Endothelial cell of umbilical vein (primary cell): ENCODE measurements around the gene GATD1. TPM values are rescaled to one million over a fixed set of nuclear protein-coding genes. Genes with fewer than 3 reads are reported as not detected.

ENCODE experiments used
- BruUV-seq: library from RNA; stranded (reverse); fragments of 400-500 nt; replicated peaks from 2 replicates; lab custom pipeline; 2021; lab: Mats Ljungman, UMichigan
- CTCF ChIA-PET: fragments of 300-600, 350-600 bp; sonication (Branson Sonifier 250); formaldehyde crosslinking; loops from one replicate; lab custom pipeline; 2021; ENCODE audit warnings: antibody characterized with exemption, inconsistent platforms; lab: Charles Lee
- POLR2A ChIA-PET: fragments of 300-600, 350-600 bp; sonication (Branson Sonifier 250); formaldehyde crosslinking; loops from one replicate; lab custom pipeline; 2021; ENCODE audit warnings: antibody characterized with exemption, inconsistent platforms; lab: Charles Lee
- DNase-seq: peaks from one replicate; pipeline ENCODE4 v3.0.0-alpha.2; 2011; ENCODE audit warnings: low read depth, low spot score
- FAIRE-seq: peaks from 2 replicates; lab custom pipeline; 2011; peaks lifted over from hg19 to GRCh38; lab: Jason Lieb, UNC
- H2AFZ ChIP-seq: 2 replicates; pipeline ENCODE4 v1.6.0; 2012; ENCODE audit warnings: low read depth, low read length, control low read depth, inconsistent platforms
- H3K27ac ChIP-seq: 2 replicates; pipeline ENCODE4 v1.5.1; 2011; ENCODE audit warnings: low read depth, mild to moderate bottlenecking, control low read depth, low read length, moderate library complexity; ENCODE audit not compliant: insufficient read depth
- H3K27me3 ChIP-seq, 2 experiments: 2 replicates each; pipeline versions ENCODE4 v1.6.0 to v1.6.1; 2011; ENCODE audit warnings: low read length in 2 of 2, mixed read lengths in 1 of 2; ENCODE audit not compliant: control insufficient read depth in 2 of 2, insufficient read depth in 2 of 2
- H3K36me3 ChIP-seq, 2 experiments: 2 replicates in 1 of 2; 3 replicates in 1 of 2; pipeline ENCODE4 v1.5.1; 2011; ENCODE audit warnings: low read length in 2 of 2, mild to moderate bottlenecking in 1 of 2, moderate library complexity in 1 of 2; ENCODE audit not compliant: control insufficient read depth in 2 of 2, insufficient read depth in 2 of 2; ENCODE audit errors: extremely low read depth in 1 of 2
- H3K4me1 ChIP-seq: 3 replicates; pipeline ENCODE4 v1.5.1; 2011; ENCODE audit warnings: mild to moderate bottlenecking, low read length; ENCODE audit not compliant: control insufficient read depth, insufficient read depth; ENCODE audit errors: extremely low read depth
- H3K4me2 ChIP-seq: 2 replicates; pipeline ENCODE4 v1.6.1; 2011; ENCODE audit warnings: low read length, control low read depth, mixed read lengths; ENCODE audit not compliant: insufficient read depth
- H3K4me3 ChIP-seq, 3 experiments: fragments of 200-600 bp in 1 of 3; sonication (generic), shearing (Covaris generic) in 1 of 3; replicated peaks in 1 of 3; 2 replicates each; pipeline ENCODE4 v1.5.1; 2011 to 2016; ENCODE audit warnings: control low read depth in 3 of 3, low read length in 3 of 3, mild to moderate bottlenecking in 2 of 3, inconsistent platforms in 1 of 3, low read depth in 1 of 3, moderate library complexity in 1 of 3; ENCODE audit not compliant: insufficient read depth in 1 of 3
- H3K79me2 ChIP-seq: 2 replicates; pipeline ENCODE4 v1.6.0; 2012; ENCODE audit warnings: low read length, inconsistent platforms; ENCODE audit not compliant: control insufficient read depth, insufficient read depth
- H3K9ac ChIP-seq: replicated peaks from 2 replicates; pipeline ENCODE3; 2011; ENCODE audit warnings: low read length, control low read depth; ENCODE audit not compliant: insufficient read depth; ENCODE audit errors: extremely low read depth
- H3K9me1 ChIP-seq: replicated peaks from 3 replicates; pipeline ENCODE4 v1.6.0; 2011; ENCODE audit warnings: mild to moderate bottlenecking, low read length; ENCODE audit not compliant: control insufficient read depth, insufficient read depth; ENCODE audit errors: extremely low read depth
- H3K9me3 ChIP-seq: replicated peaks from 2 replicates; pipeline ENCODE4 v1.5.1; 2012; ENCODE audit warnings: low read length, inconsistent platforms; ENCODE audit not compliant: control insufficient read depth, insufficient read depth
- H4K20me1 ChIP-seq: replicated peaks from 2 replicates; pipeline ENCODE3; 2011; ENCODE audit warnings: mild to moderate bottlenecking, low read length; ENCODE audit not compliant: control insufficient read depth, insufficient read depth; ENCODE audit errors: extremely low read depth
- EZH2 ChIP-seq: IDR thresholded peaks from 2 replicates; pipeline ENCODE4 v1.6.1; 2012; ENCODE audit warnings: borderline replicate concordance, low read depth, mild to moderate bottlenecking, moderate library complexity, low read length, inconsistent platforms; ENCODE audit not compliant: severe bottlenecking
- FOS ChIP-seq: IDR thresholded peaks from 2 replicates; pipeline ENCODE4 v1.6.1; 2011; ENCODE audit warnings: mild to moderate bottlenecking, low read length, moderate library complexity, borderline replicate concordance; ENCODE audit not compliant: insufficient read depth
- GATA2 ChIP-seq: IDR thresholded peaks from 2 replicates; pipeline ENCODE4 v1.7.0; 2011; ENCODE audit warnings: low read depth, mild to moderate bottlenecking, moderate library complexity, mixed read lengths, low read length; ENCODE audit not compliant: insufficient read length, insufficient read depth
- MYC ChIP-seq: IDR thresholded peaks from one replicate; pipeline ENCODE4 v1.6.1; 2011; ENCODE audit warnings: mild to moderate bottlenecking, low read depth, low read length
- POLR2A ChIP-seq: IDR thresholded peaks from 2 replicates; pipeline ENCODE4 v1.6.1; 2012; ENCODE audit warnings: low read depth, mild to moderate bottlenecking, control low read depth, low read length
- dilution Hi-C: fragments of 300-500 bp; cut with MboI; formaldehyde crosslinking; loops from one replicate; pipeline ENCODE4 v1.15.0; 2019; ENCODE audit warnings: low sequenced_read_pairs; ENCODE audit not compliant: extremely low pct_ligation_motif_present
- intact Hi-C: fragments of 100-400 bp; cut with micrococcal nuclease; formaldehyde crosslinking; loops from one replicate; pipeline ENCODE4 v1.10.0; 2022
- polyA plus RNA-seq, 4 experiments: library from polyadenylated mRNA; depleted of rRNA in 3 of 4; stranded (reverse) in 3 of 4; unstranded in 1 of 4; fragments of >200 nt; gene quantifications; 2 replicates each; pipeline versions ENCODE4 v1.2.1 to v1.2.3, GENCODE V29; 2011 to 2012; ENCODE audit warnings: missing spikeins in 1 of 4
- total RNA-seq: library from RNA; stranded (reverse); gene quantifications from 2 replicates; pipeline ENCODE4 v1.2.3, GENCODE V29; 2021

The GATD1 gene
- total and polyA plus RNA-seq, 2 donors (not counting 3 experiments of a cell fraction or from before 2014, with no cell fraction given): 70.6 to 83.1 TPM

- Histone ChIP-seq H3K4me1 (peaks cover 20% of the 10 kb centered on the region), H3K4me3 (peak overlapping the region in 2 of 3 experiments; percentile 52 to 79), H3K4me2 (peak overlapping the region; percentile 63), H3K36me3 (peaks cover 4 to 17% of the 10 kb centered on the region in 2 experiments), H3K9ac (peak overlapping the region; percentile 94), H3K9me3 (no peaks in the 10 kb centered on the region), H4K20me1 (no peaks in the 10 kb centered on the region), H2AFZ (no peak overlapping the region), H3K27ac (peak overlapping the region; percentile 89), H3K9me1 (no peaks in the 10 kb centered on the region), H3K27me3 (no peaks in the 10 kb centered on the region), H3K79me2 (peaks cover 19% of the 10 kb centered on the region)
- intact Hi-C loops (no loop called here), dilution Hi-C loops (no loop called here)
- FAIRE-seq (peak; percentile 58), DNase-seq (peak; percentile 38)
- TF ChIP-seq GATA2: no peak
- TF ChIP-seq MYC: no peak
- TF ChIP-seq POLR2A: peak; percentile 7
- TF ChIP-seq EZH2: no peak
- TF ChIP-seq FOS: peak; percentile 20
- CTCF ChIA-PET: no interaction called here
- BruUV-seq: TSS peak; percentile 9
- POLR2A ChIA-PET: interaction anchor here (0.6 to 3.3 kb wide), 4 partner anchors 8 to 24 kb away, joined by 3 to 23 read pairs (median 9); partner anchors contain the start of gene RPLP2
Measured at GRCh38 chr11:820655-821511, 43.6 kb upstream of the GATD1 start.
